ENCODE data around the gene PTH2R. TPM values are rescaled to one million over a fixed set of nuclear protein-coding genes. Genes with fewer than 3 reads are reported as not detected.

The PTH2R gene
- total RNA-seq, 1 experiment from 2014 or later, result 0.12 TPM

- POLR2A ChIA-PET, result no interaction called here
- no peak for TF ChIP-seq ELF1 (IDR thresholded peaks at IDR 0.05; ENCODE audit: borderline replicate concordance, low read depth)
- TF ChIP-seq POLR2AphosphoS5 (IDR thresholded peaks at IDR 0.05; ENCODE audit: low read depth, low read length), result no peak
- no peak for TF ChIP-seq ATF3 (IDR thresholded peaks at IDR 0.05)
- TF ChIP-seq EGR1 (IDR thresholded peaks at IDR 0.05; ENCODE audit: low read depth), result no peak
- Histone ChIP-seq H3K4me2 (ENCODE audit: low read length) (no peak overlapping the region), H3K9ac (ENCODE audit: low read length) (no peak overlapping the region), H3K27me3 (ENCODE audit: insufficient read depth, low read length) (peaks cover 4% of the 10 kb centered on the region; the same call in 1 of the 2 replicates), H3K27ac (ENCODE audit: low read depth, low read length) (no peak overlapping the region), H3K9me2 (ENCODE audit: insufficient read depth) (no peaks in the 10 kb centered on the region), H3K36me3 (ENCODE audit: control insufficient read depth in 1 of 2, insufficient read depth in 2 of 2, low read length in 2 of 2) (no peaks in the 10 kb centered on the region), H2AFZ (ENCODE audit: low read depth, low read length, poor library complexity, severe bottlenecking) (no peak overlapping the region), H3K4me1 (ENCODE audit: control insufficient read depth in 1 of 2, insufficient read depth in 2 of 2, low read length in 2 of 2) (no peaks in the 10 kb centered on the region), H3K4me3 (replicated peaks in 1 of 2; ENCODE audit: low read depth in 1 of 2, low read length in 2 of 2) (no peak overlapping the region), H4K20me1 (ENCODE audit: insufficient read depth) (no peaks in the 10 kb centered on the region), H3K79me2 (ENCODE audit: insufficient read depth, low read length) (no peaks in the 10 kb centered on the region), H3K9me3 (ENCODE audit: control insufficient read depth in 1 of 2, insufficient read depth in 1 of 2, low read depth in 1 of 2, low read length in 2 of 2) (no peaks in the 10 kb centered on the region)
- no TSS peak for BruUV-seq (replicated peaks)
- ATAC-seq (no peak), DNase-seq (ENCODE audit: low read depth, low spot score) (no peak)
- CTCF ChIA-PET, result no interaction called here
- RAD21 ChIA-PET (ENCODE audit: low non-redundant PET in 1 of 2, low total read pairs in 2 of 2, uncharacterized antibody in 2 of 2, unreplicated experiment in 2 of 2), result no interaction called here
- intact Hi-C loops (cut with micrococcal nuclease), result no loop called here
Measured at GRCh38 chr2:208492069-208492468, 85.5 kb downstream of the PTH2R start.

GRCh38 chr2:208493186-208493585 lies 86.6 kb downstream of the PTH2R start:
- Histone ChIP-seq H3K79me2 (ENCODE audit: insufficient read depth, low read length) (no peaks in the 10 kb centered on the region), H3K9ac (ENCODE audit: low read length) (no peak overlapping the region), H3K36me3 (ENCODE audit: control insufficient read depth in 1 of 2, insufficient read depth in 2 of 2, low read length in 2 of 2) (no peaks in the 10 kb centered on the region), H3K27me3 (ENCODE audit: insufficient read depth, low read length) (peaks cover 4% of the 10 kb centered on the region; the same call in 1 of the 2 replicates), H3K9me2 (ENCODE audit: insufficient read depth) (no peaks in the 10 kb centered on the region), H3K9me3 (ENCODE audit: control insufficient read depth in 1 of 2, insufficient read depth in 1 of 2, low read depth in 1 of 2, low read length in 2 of 2) (no peaks in the 10 kb centered on the region), H3K27ac (ENCODE audit: low read depth, low read length) (no peak overlapping the region), H3K4me1 (ENCODE audit: control insufficient read depth in 1 of 2, insufficient read depth in 2 of 2, low read length in 2 of 2) (no peaks in the 10 kb centered on the region), H3K4me3 (replicated peaks in 1 of 2; ENCODE audit: low read depth in 1 of 2, low read length in 2 of 2) (no peak overlapping the region), H4K20me1 (ENCODE audit: insufficient read depth) (no peaks in the 10 kb centered on the region), H2AFZ (ENCODE audit: low read depth, low read length, poor library complexity, severe bottlenecking) (no peak overlapping the region), H3K4me2 (ENCODE audit: low read length) (no peak overlapping the region)
- RAD21 ChIA-PET (ENCODE audit: low non-redundant PET in 1 of 2, low total read pairs in 2 of 2, uncharacterized antibody in 2 of 2, unreplicated experiment in 2 of 2), result no interaction called here
- POLR2A ChIA-PET, result no interaction called here
- ATAC-seq, result no peak
- intact Hi-C loops (cut with micrococcal nuclease), result no loop called here
- DNase-seq (ENCODE audit: low read depth, low spot score), result no peak
- CTCF ChIA-PET, result no interaction called here
- BruUV-seq (replicated peaks), result no TSS peak
- TF ChIP-seq SRF (IDR thresholded peaks at IDR 0.05; ENCODE audit: low read depth) (no peak), SP1 (IDR thresholded peaks at IDR 0.05; ENCODE audit: low read depth) (no peak), ATF3 (IDR thresholded peaks at IDR 0.05) (no peak), EZH2phosphoT487 (IDR thresholded peaks at IDR 0.05; ENCODE audit: borderline replicate concordance) (no peak), POLR2AphosphoS5 (IDR thresholded peaks at IDR 0.05; ENCODE audit: low read depth, low read length) (no peak), YY1 (IDR thresholded peaks at IDR 0.05; ENCODE audit: extremely low read depth, insufficient replicate concordance, low read depth, low read length) (no peak), RAD21 (IDR thresholded peaks at IDR 0.05; ENCODE audit: low read depth) (no peak), JUND (IDR thresholded peaks at IDR 0.05) (no peak), CEBPB (IDR thresholded peaks at IDR 0.05; ENCODE audit: low read depth) (no peak), SIN3A (IDR thresholded peaks at IDR 0.05; ENCODE audit: low read depth) (no peak)

Measured in HCT116 (cell line).